Measurements from ENCODE around the gene ZNF415. TPM values are rescaled to one million over a fixed set of nuclear protein-coding genes. Genes with fewer than 3 reads are reported as not detected.

The ZNF415 gene
- total RNA-seq, 1 experiment from 2014 or later, result not detected

DNA sequence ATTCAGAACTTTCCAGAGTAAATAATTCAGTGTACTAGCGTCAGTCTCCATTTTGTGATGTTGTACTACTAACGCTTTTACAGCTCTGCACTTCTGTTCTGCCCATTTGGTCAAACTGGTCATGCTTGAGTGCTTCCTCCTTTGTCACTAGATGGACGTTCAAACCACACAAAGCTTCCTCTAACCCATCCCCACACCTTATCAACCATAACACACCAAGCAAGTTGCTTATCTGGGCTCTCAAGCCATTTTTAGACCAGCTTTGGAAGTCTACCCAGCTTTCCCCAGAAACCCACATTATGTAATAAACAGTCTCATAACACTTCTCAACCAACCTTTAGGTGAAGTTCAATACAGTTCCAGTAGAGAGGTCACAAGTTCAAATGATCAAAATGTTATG is 28.4 kb upstream of the ZNF415 start (continued):
- TF ChIP-seq, protein P1, sequence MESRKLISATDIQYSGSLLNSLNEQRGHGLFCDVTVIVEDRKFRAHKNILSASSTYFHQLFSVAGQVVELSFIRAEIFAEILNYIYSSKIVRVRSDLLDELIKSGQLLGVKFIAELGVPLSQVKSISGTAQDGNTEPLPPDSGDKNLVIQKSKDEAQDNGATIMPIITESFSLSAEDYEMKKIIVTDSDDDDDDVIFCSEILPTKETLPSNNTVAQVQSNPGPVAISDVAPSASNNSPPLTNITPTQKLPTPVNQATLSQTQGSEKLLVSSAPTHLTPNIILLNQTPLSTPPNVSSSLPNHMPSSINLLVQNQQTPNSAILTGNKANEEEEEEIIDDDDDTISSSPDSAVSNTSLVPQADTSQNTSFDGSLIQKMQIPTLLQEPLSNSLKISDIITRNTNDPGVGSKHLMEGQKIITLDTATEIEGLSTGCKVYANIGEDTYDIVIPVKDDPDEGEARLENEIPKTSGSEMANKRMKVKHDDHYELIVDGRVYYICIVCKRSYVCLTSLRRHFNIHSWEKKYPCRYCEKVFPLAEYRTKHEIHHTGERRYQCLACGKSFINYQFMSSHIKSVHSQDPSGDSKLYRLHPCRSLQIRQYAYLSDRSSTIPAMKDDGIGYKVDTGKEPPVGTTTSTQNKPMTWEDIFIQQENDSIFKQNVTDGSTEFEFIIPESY (IDR thresholded peaks at IDR 0.05; ENCODE audit: extremely low read depth, insufficient replicate concordance, low read length), result no peak
- no peak for TF ChIP-seq SRF (IDR thresholded peaks at IDR 0.05; ENCODE audit: low read depth)

DNA sequence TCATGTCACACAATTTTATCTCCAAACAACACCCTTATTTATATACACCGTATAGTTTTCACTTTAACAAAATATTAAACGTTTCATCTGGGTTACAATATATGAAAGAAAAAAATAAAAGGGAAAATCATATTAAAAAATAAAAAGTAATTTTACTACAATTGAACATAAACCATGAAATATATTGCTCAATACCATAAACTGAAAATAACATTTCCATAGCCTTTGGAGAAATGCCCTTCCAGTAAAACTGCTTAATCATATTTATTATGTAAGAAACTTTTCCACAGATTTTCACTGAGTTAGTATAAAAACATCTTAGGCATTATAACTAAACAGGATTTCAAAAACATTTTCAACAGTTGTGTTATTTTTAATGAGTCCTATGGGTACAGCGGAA is 27.6 kb upstream of the ZNF415 start:
- CTCF ChIA-PET, result no interaction called here

More for the DNA sequence above, 27.6 kb upstream of the ZNF415 start:
- Histone ChIP-seq H3K4me2 (ENCODE audit: low read length) (no peak overlapping the region), H3K4me1 (ENCODE audit: control insufficient read depth in 1 of 2, insufficient read depth in 2 of 2, low read length in 2 of 2) (no peaks in the 10 kb centered on the region), H3K36me3 (ENCODE audit: control insufficient read depth in 1 of 2, insufficient read depth in 2 of 2, low read length in 2 of 2) (no peaks in the 10 kb centered on the region), H3K27ac (ENCODE audit: low read depth, low read length) (no peak overlapping the region), H3K79me2 (ENCODE audit: insufficient read depth, low read length) (no peaks in the 10 kb centered on the region), H3K27me3 (ENCODE audit: insufficient read depth, low read length) (no peaks in the 10 kb centered on the region), H2AFZ (ENCODE audit: low read depth, low read length, poor library complexity, severe bottlenecking) (no peak overlapping the region), H3K9me2 (ENCODE audit: insufficient read depth) (no peaks in the 10 kb centered on the region), H3K4me3 (replicated peaks in 1 of 2; ENCODE audit: low read depth in 1 of 2, low read length in 2 of 2) (no peak overlapping the region), H3K9ac (ENCODE audit: low read length) (no peak overlapping the region), H4K20me1 (ENCODE audit: insufficient read depth) (no peaks in the 10 kb centered on the region), H3K9me3 (ENCODE audit: control insufficient read depth in 1 of 2, insufficient read depth in 1 of 2, low read depth in 1 of 2, low read length in 2 of 2) (peaks cover 1 to 6% of the 10 kb centered on the region in 2 experiments; a peak in 2 of 4 replicates)
- no TSS peak for BruUV-seq (replicated peaks)
- RAD21 ChIA-PET (ENCODE audit: low non-redundant PET in 1 of 2, low total read pairs in 2 of 2, uncharacterized antibody in 2 of 2, unreplicated experiment in 2 of 2), result no interaction called here
- intact Hi-C loops (cut with micrococcal nuclease), result no loop called here
- ATAC-seq (no peak), DNase-seq (ENCODE audit: low read depth, low spot score) (no peak)
- TF ChIP-seq CBX3 (IDR thresholded peaks at IDR 0.05; ENCODE audit: low read depth) (no peak), TCF7L2 (IDR thresholded peaks at IDR 0.05; ENCODE audit: borderline replicate concordance, extremely low read depth, insufficient read depth, insufficient read length) (no peak), SRF (IDR thresholded peaks at IDR 0.05; ENCODE audit: low read depth) (no peak), POLR2AphosphoS5 (IDR thresholded peaks at IDR 0.05; ENCODE audit: low read depth, low read length) (no peak), SP1 (IDR thresholded peaks at IDR 0.05; ENCODE audit: low read depth) (no peak), EGR1 (IDR thresholded peaks at IDR 0.05; ENCODE audit: low read depth) (no peak), ZNF274 (IDR thresholded peaks at IDR 0.05; ENCODE audit: low read depth, low read length) (no peak), ELF1 (IDR thresholded peaks at IDR 0.05; ENCODE audit: borderline replicate concordance, low read depth) (no peak), FOSL1 (IDR thresholded peaks at IDR 0.05; ENCODE audit: low read depth) (no peak), POLR2A (IDR thresholded peaks at IDR 0.05; ENCODE audit: borderline replicate concordance, extremely low read depth, insufficient read depth, insufficient read length) (no peak)
- TF ChIP-seq, protein P2, sequence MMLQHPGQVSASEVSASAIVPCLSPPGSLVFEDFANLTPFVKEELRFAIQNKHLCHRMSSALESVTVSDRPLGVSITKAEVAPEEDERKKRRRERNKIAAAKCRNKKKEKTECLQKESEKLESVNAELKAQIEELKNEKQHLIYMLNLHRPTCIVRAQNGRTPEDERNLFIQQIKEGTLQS (IDR thresholded peaks at IDR 0.05), result no peak
- TF ChIP-seq, protein P1 (IDR thresholded peaks at IDR 0.05; ENCODE audit: extremely low read depth, insufficient replicate concordance, low read length), result no peak
- POLR2A ChIA-PET, result no interaction called here

All from HCT116 (cell line).